ENCODE results near the gene S100A6. TPM values are rescaled to one million over a fixed set of nuclear protein-coding genes. Genes with fewer than 3 reads are reported as not detected.

The S100A6 gene
- total RNA-seq, 2 donors from 2014 or later: 367 to 608 TPM

GRCh38 chr1:153540394-153541361, 4.9 kb upstream of the S100A6 start, which contains the start of gene S100A5:
S100A5 (minus strand) TSS chr1:153540934; CDS start chr1:153540191, 743 bp downstream.
- Histone ChIP-seq H3K27ac (peak within 1 kb of the TSS; percentile 80 to 96), H3K4me1 (ENCODE audit: control insufficient read depth in 1 of 2, low read depth in 2 of 2) (peaks cover 27 to 50% of the 10 kb centered on the region in 2 donors), H3K9me3 (no peaks in the 10 kb centered on the region), H3K27me3 (replicated peaks; ENCODE audit: insufficient read depth) (no peaks in the 10 kb centered on the region), H3K4me3 (no peak within 1 kb of the TSS), H3K36me3 (no peaks in the 10 kb centered on the region)
- no peak for DNase-seq (ENCODE audit: low spot score)
- TF ChIP-seq CTCF (IDR thresholded peaks at IDR 0.05): no peak
- ATAC-seq (ENCODE audit: insufficient number of reproducible peaks, low FRiP score, low read depth): no peak

- peaks cover 22 to 49% of the 10 kb centered on the region in 2 donors for H3K4me1 ChIP-seq (ENCODE audit: control insufficient read depth in 1 of 2, low read depth in 2 of 2)
- DNase-seq (ENCODE audit: low spot score) (no peak), ATAC-seq (ENCODE audit: insufficient number of reproducible peaks, low FRiP score, low read depth) (no peak)
- H3K36me3 ChIP-seq: no peaks in the 10 kb centered on the region
- H3K27me3 ChIP-seq (replicated peaks; ENCODE audit: insufficient read depth): no peaks in the 10 kb centered on the region
- TF ChIP-seq CTCF (IDR thresholded peaks at IDR 0.05): no peak
- no peaks in the 10 kb centered on the region for H3K9me3 ChIP-seq
- H3K4me3 ChIP-seq: no peak overlapping the region
- H3K27ac ChIP-seq: no peak overlapping the region
Measured at GRCh38 chr1:153539395-153540093, 3.8 kb upstream of the S100A6 start.

GRCh38 chr1:153538315-153538821, 2.6 kb upstream of the S100A6 start:
- no peak for DNase-seq (ENCODE audit: low spot score)
- H3K27me3 ChIP-seq (replicated peaks; ENCODE audit: insufficient read depth): no peaks in the 10 kb centered on the region
- H3K4me3 ChIP-seq: no peak overlapping the region
- peaks cover 11 to 48% of the 10 kb centered on the region in 2 donors for H3K4me1 ChIP-seq (ENCODE audit: control insufficient read depth in 1 of 2, low read depth in 2 of 2)
- no peak for ATAC-seq (ENCODE audit: insufficient number of reproducible peaks, low FRiP score, low read depth)
- no peak overlapping the region for H3K27ac ChIP-seq
- no peaks in the 10 kb centered on the region for H3K9me3 ChIP-seq
- no peaks in the 10 kb centered on the region for H3K36me3 ChIP-seq
- TF ChIP-seq CTCF (IDR thresholded peaks at IDR 0.05): no peak

GRCh38 chr1:153537376-153537730, 1.6 kb upstream of the S100A6 start:
- H3K27ac ChIP-seq: no peak overlapping the region
- no peaks in the 10 kb centered on the region for H3K27me3 ChIP-seq (replicated peaks; ENCODE audit: insufficient read depth)
- DNase-seq (ENCODE audit: low spot score): no peak
- TF ChIP-seq CTCF (IDR thresholded peaks at IDR 0.05): no peak
- no peak for ATAC-seq (ENCODE audit: insufficient number of reproducible peaks, low FRiP score, low read depth)
- H3K36me3 ChIP-seq: no peaks in the 10 kb centered on the region
- no peak overlapping the region for H3K4me3 ChIP-seq
- H3K4me1 ChIP-seq (ENCODE audit: control insufficient read depth in 1 of 2, low read depth in 2 of 2): peaks cover under 1 to 48% of the 10 kb centered on the region in 2 donors
- H3K9me3 ChIP-seq: no peaks in the 10 kb centered on the region

Data from thoracic aorta (tissue), 2 donors.